Measurements from ENCODE around the gene MAP1LC3B2.

The MAP1LC3B2 gene

DNA sequence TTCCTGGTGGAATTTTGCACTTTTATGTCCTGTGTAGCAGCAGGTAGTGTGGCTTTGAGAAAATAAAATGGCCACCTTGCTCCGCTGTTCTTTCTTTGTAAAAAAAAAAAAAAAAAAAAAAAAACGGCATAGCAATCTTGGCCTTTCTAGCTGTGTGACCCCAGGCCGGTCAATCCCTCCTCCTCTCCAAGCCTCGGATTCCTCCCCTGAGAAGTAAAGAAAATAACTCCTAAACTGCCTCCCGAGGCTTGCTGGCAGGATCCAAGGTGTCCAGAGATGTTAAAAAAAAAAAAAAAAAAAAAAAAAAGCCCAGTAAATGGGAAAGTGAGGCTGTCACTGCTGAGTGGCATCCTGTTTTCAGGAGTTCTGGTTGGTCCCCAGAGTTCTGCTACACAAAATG, 23.9 kb upstream of the MAP1LC3B2 start:
- no peaks in the 10 kb centered on the region for H3K9me2 ChIP-seq (ENCODE audit: low read depth, low read length)
- no peak overlapping the region for H3K4me3 ChIP-seq (ENCODE audit: low read depth, low read length, poor library complexity, severe bottlenecking)
- no peaks in the 10 kb centered on the region for H3F3A ChIP-seq (ENCODE audit: insufficient read depth, low read length)
- H3K79me2 ChIP-seq (ENCODE audit: insufficient read depth, low read length) = no peaks in the 10 kb centered on the region
- TF ChIP-seq, protein P1, sequence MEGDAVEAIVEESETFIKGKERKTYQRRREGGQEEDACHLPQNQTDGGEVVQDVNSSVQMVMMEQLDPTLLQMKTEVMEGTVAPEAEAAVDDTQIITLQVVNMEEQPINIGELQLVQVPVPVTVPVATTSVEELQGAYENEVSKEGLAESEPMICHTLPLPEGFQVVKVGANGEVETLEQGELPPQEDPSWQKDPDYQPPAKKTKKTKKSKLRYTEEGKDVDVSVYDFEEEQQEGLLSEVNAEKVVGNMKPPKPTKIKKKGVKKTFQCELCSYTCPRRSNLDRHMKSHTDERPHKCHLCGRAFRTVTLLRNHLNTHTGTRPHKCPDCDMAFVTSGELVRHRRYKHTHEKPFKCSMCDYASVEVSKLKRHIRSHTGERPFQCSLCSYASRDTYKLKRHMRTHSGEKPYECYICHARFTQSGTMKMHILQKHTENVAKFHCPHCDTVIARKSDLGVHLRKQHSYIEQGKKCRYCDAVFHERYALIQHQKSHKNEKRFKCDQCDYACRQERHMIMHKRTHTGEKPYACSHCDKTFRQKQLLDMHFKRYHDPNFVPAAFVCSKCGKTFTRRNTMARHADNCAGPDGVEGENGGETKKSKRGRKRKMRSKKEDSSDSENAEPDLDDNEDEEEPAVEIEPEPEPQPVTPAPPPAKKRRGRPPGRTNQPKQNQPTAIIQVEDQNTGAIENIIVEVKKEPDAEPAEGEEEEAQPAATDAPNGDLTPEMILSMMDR (IDR thresholded peaks at IDR 0.05; ENCODE audit: low read length) = no peak
- TF ChIP-seq EZH2 (IDR thresholded peaks at IDR 0.05; ENCODE audit: borderline replicate concordance, low read length) = no peak
- H3K27me3 ChIP-seq (ENCODE audit: insufficient read depth, low read length) = no peaks in the 10 kb centered on the region; the same call in 1 of the 2 replicates
- no peak overlapping the region for H3K27ac ChIP-seq (ENCODE audit: low read depth, low read length, poor library complexity, severe bottlenecking)
- H2AFZ ChIP-seq (ENCODE audit: low read length) = no peak overlapping the region
- no peaks in the 10 kb centered on the region for H3K36me3 ChIP-seq (ENCODE audit: insufficient read depth, low read length)
- H4K20me1 ChIP-seq (ENCODE audit: insufficient read depth, low read length) = no peaks in the 10 kb centered on the region
- H3K9me3 ChIP-seq (ENCODE audit: low read length) = no peaks in the 10 kb centered on the region
- no peak overlapping the region for H3K9ac ChIP-seq (ENCODE audit: low read length)
- no peak overlapping the region for H3K4me2 ChIP-seq (ENCODE audit: low read length)
- H3K4me1 ChIP-seq (ENCODE audit: insufficient read depth, low read length, severe bottlenecking) = peaks cover 9% of the 10 kb centered on the region

DNA sequence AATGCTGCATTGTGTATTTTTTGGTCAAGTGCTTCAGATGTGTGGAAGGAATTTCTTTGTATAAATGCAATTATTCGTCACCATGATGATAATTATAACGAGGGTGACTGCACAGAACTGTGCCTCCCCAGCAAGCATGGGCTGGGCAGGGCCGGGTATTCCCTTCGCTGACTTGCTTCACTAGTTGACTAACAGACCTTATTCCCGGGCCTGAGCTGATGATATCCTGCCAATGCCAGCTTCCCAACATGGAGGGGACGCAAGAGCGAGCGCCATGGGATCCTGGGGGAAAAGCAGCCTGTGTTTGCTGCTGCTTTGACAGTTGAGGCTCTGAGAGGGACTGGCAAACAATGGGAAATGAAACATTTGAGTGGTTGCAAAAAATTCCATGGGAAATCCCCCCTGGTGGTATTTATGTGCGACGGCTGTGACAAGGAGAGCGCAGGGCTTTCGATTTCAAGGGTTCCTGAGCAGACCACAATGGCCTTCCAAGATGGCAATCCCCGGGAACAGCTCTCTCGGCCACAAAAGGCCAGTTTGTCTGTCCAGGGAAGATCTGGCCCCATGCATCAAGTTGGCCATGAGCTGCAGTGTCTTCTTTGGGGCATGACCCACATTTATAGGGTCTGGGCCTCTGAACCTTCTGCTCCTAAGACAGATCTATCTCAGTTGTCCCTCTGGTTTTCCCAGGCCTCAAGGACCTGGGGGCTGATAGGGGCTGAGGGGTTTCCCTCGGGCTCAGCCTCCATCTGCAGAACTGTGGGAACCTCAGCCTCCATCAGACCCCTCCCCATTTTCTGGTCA, 21.9 kb upstream of the MAP1LC3B2 start:
- Histone ChIP-seq H3K36me3 (ENCODE audit: insufficient read depth, low read length) (no peaks in the 10 kb centered on the region), H3K9me3 (ENCODE audit: low read length) (no peaks in the 10 kb centered on the region), H3K9me2 (ENCODE audit: low read depth, low read length) (no peaks in the 10 kb centered on the region), H3K79me2 (ENCODE audit: insufficient read depth, low read length) (no peaks in the 10 kb centered on the region), H3K4me3 (ENCODE audit: low read depth, low read length, poor library complexity, severe bottlenecking) (no peak overlapping the region), H3K9ac (ENCODE audit: low read length) (no peak overlapping the region), H3F3A (ENCODE audit: insufficient read depth, low read length) (no peaks in the 10 kb centered on the region), H3K27ac (ENCODE audit: low read depth, low read length, poor library complexity, severe bottlenecking) (no peak overlapping the region), H3K4me2 (ENCODE audit: low read length) (no peak overlapping the region), H4K20me1 (ENCODE audit: insufficient read depth, low read length) (no peaks in the 10 kb centered on the region), H2AFZ (ENCODE audit: low read length) (no peak overlapping the region), H3K27me3 (ENCODE audit: insufficient read depth, low read length) (no peaks in the 10 kb centered on the region; the same call in 1 of the 2 replicates), H3K4me1 (ENCODE audit: insufficient read depth, low read length, severe bottlenecking) (peaks cover 9% of the 10 kb centered on the region)
- TF ChIP-seq EZH2 (IDR thresholded peaks at IDR 0.05; ENCODE audit: borderline replicate concordance, low read length) = no peak
- TF ChIP-seq, protein P1 (IDR thresholded peaks at IDR 0.05; ENCODE audit: low read length) = no peak

DNA sequence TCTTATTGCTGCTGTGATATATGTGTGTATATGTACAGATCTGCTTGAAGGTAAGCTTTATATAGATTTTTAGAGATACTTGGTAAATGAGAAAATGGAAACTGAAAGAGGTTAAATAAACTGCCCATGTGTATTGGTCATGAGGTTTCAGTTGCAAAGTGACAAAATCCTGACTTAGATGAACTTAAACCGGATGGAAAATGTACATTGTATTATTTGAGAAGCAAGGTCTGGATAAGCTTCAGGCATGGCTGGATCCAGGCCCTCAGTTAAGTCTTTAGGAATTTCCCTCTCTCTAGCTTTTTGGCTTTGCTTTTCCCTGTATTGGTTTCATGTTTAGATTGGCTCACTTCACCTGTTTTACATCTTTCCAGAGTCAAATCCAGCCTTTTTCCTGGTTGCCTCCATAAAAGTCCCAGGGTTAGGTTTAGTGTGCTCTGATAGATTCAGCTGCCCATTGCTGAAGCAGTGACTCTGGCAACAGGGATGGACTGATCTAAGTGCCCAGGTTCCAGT, 21.0 kb upstream of the MAP1LC3B2 start:
- Histone ChIP-seq H3K9me3 (ENCODE audit: low read length) (no peaks in the 10 kb centered on the region), H3K27ac (ENCODE audit: low read depth, low read length, poor library complexity, severe bottlenecking) (no peak overlapping the region), H3K27me3 (ENCODE audit: insufficient read depth, low read length) (no peaks in the 10 kb centered on the region; the same call in 1 of the 2 replicates), H3K9ac (ENCODE audit: low read length) (no peak overlapping the region), H3K4me3 (ENCODE audit: low read depth, low read length, poor library complexity, severe bottlenecking) (no peak overlapping the region), H3K4me2 (ENCODE audit: low read length) (no peak overlapping the region), H3K9me2 (ENCODE audit: low read depth, low read length) (no peaks in the 10 kb centered on the region), H3K4me1 (ENCODE audit: insufficient read depth, low read length, severe bottlenecking) (peaks cover 9% of the 10 kb centered on the region), H3F3A (ENCODE audit: insufficient read depth, low read length) (no peaks in the 10 kb centered on the region), H2AFZ (ENCODE audit: low read length) (no peak overlapping the region), H4K20me1 (ENCODE audit: insufficient read depth, low read length) (no peaks in the 10 kb centered on the region), H3K36me3 (ENCODE audit: insufficient read depth, low read length) (no peaks in the 10 kb centered on the region), H3K79me2 (ENCODE audit: insufficient read depth, low read length) (no peaks in the 10 kb centered on the region)
- TF ChIP-seq, protein P1 (IDR thresholded peaks at IDR 0.05; ENCODE audit: low read length) = no peak
- TF ChIP-seq EZH2 (IDR thresholded peaks at IDR 0.05; ENCODE audit: borderline replicate concordance, low read length) = no peak

Data from OCI-LY1 (cell line).